ENCODE results near the gene BAZ2B. TPM values are rescaled to one million over a fixed set of nuclear protein-coding genes. Genes with fewer than 3 reads are reported as not detected.

BAZ2B gene
- total and polyA plus RNA-seq, 2 experiments from 2014 or later: 51.7 to 62.9 TPM

GRCh38 chr2:159285433-159285832, 330.9 kb downstream of the BAZ2B start:
- Mint-ChIP-seq H3K27me3 (ENCODE audit: insufficient read depth, low read depth, poor library complexity) (peaks cover 16% of the 10 kb centered on the region), H3K27ac (no peak overlapping the region), H3K4me1 (peaks cover 10% of the 10 kb centered on the region; the same call in 2 of the 3 replicates), H3K4me3 (peak overlapping the region; percentile 89), H3K9me3 (no peaks in the 10 kb centered on the region), H3K36me3 (ENCODE audit: low read depth) (no peaks in the 10 kb centered on the region)
- Histone ChIP-seq H3K9me2 (ENCODE audit: insufficient read depth) (no peaks in the 10 kb centered on the region), H3K4me3 (peak overlapping the region; percentile 91), H3K27ac (ENCODE audit: low read depth) (no peak overlapping the region), H3K4me1 (ENCODE audit: insufficient read depth) (no peaks in the 10 kb centered on the region; the same call in 1 of the 2 replicates), H3K79me2 (replicated peaks; ENCODE audit: insufficient read depth) (peaks cover 11% of the 10 kb centered on the region), H3F3A (replicated peaks; ENCODE audit: low read depth) (0 out of 2 replicates have a peak, but pooled peaks cover 4% of the 10 kb centered on the region), H2AFZ (peak overlapping the region; percentile 97), H4K20me1 (replicated peaks; ENCODE audit: insufficient read depth) (no peaks in the 10 kb centered on the region), H3K4me2 (peak overlapping the region; percentile 96), H3K36me3 (ENCODE audit: insufficient read depth) (no peaks in the 10 kb centered on the region), H3K27me3 (ENCODE audit: insufficient read depth) (no peaks in the 10 kb centered on the region)
- DNase-seq (ENCODE audit: low spot score) (no peak), ATAC-seq (no peak)
- TF ChIP-seq EZH2 (IDR thresholded peaks at IDR 0.05; ENCODE audit: low read depth, unreplicated experiment): no peak

- Histone ChIP-seq H3K36me3 (ENCODE audit: insufficient read depth) (no peaks in the 10 kb centered on the region), H3K4me1 (ENCODE audit: insufficient read depth) (no peaks in the 10 kb centered on the region; the same call in 1 of the 2 replicates), H3K4me2 (no peak overlapping the region), H3F3A (replicated peaks; ENCODE audit: low read depth) (0 out of 2 replicates have a peak, but pooled peaks cover 4% of the 10 kb centered on the region), H3K79me2 (replicated peaks; ENCODE audit: insufficient read depth) (peaks cover 11% of the 10 kb centered on the region), H2AFZ (no peak overlapping the region), H3K27me3 (ENCODE audit: insufficient read depth) (no peaks in the 10 kb centered on the region), H3K4me3 (no peak overlapping the region), H3K9me2 (ENCODE audit: insufficient read depth) (no peaks in the 10 kb centered on the region), H4K20me1 (replicated peaks; ENCODE audit: insufficient read depth) (no peaks in the 10 kb centered on the region), H3K27ac (ENCODE audit: low read depth) (no peak overlapping the region)
- Mint-ChIP-seq H3K27me3 (ENCODE audit: insufficient read depth, low read depth, poor library complexity) (peaks cover 14% of the 10 kb centered on the region), H3K4me1 (peaks cover 10% of the 10 kb centered on the region; the same call in 2 of the 3 replicates), H3K4me3 (no peak overlapping the region), H3K36me3 (ENCODE audit: low read depth) (peaks cover 4% of the 10 kb centered on the region; the same call in 1 of the 3 replicates), H3K27ac (no peak overlapping the region), H3K9me3 (no peaks in the 10 kb centered on the region)
- ATAC-seq: no peak
- peak; percentile 12 for DNase-seq (ENCODE audit: low spot score)
- TF ChIP-seq EZH2phosphoT487 (IDR thresholded peaks at IDR 0.05; ENCODE audit: unreplicated experiment): no peak
- TF ChIP-seq ETS1 (IDR thresholded peaks at IDR 0.05): no peak
- TF ChIP-seq ZNF462 (CRISPR knock-in tag; IDR thresholded peaks at IDR 0.05): no peak
- no peak for TF ChIP-seq REST (IDR thresholded peaks at IDR 0.05; ENCODE audit: unreplicated experiment)
- TF ChIP-seq ZNF331 (CRISPR knock-in tag; IDR thresholded peaks at IDR 0.05; ENCODE audit: low read depth): no peak
- no peak for TF ChIP-seq JUNB (IDR thresholded peaks at IDR 0.05; ENCODE audit: unreplicated experiment)
- TF ChIP-seq STAT1 (IDR thresholded peaks at IDR 0.05; ENCODE audit: unreplicated experiment): no peak
- no peak for TF ChIP-seq CREB1 (CRISPR knock-in tag; IDR thresholded peaks at IDR 0.05; ENCODE audit: low read depth)
- TF ChIP-seq EZH2 (IDR thresholded peaks at IDR 0.05; ENCODE audit: low read depth, unreplicated experiment): no peak
- no peak for TF ChIP-seq ZNF114 (CRISPR knock-in tag; IDR thresholded peaks at IDR 0.05)
- TF ChIP-seq POLR2AphosphoS5 (IDR thresholded peaks at IDR 0.05; ENCODE audit: low read depth): no peak
Measured at GRCh38 chr2:159283529-159283928, 332.8 kb downstream of the BAZ2B start.

All from GM23338 (cell line).